ENCODE measurements around the gene PDZRN4.
"Not testable (repeated sequence)": the region's sequence is repeated elsewhere in the genome, so short reads cannot be mapped to it uniquely, and the experiment has no call there.

The PDZRN4 gene

DNA sequence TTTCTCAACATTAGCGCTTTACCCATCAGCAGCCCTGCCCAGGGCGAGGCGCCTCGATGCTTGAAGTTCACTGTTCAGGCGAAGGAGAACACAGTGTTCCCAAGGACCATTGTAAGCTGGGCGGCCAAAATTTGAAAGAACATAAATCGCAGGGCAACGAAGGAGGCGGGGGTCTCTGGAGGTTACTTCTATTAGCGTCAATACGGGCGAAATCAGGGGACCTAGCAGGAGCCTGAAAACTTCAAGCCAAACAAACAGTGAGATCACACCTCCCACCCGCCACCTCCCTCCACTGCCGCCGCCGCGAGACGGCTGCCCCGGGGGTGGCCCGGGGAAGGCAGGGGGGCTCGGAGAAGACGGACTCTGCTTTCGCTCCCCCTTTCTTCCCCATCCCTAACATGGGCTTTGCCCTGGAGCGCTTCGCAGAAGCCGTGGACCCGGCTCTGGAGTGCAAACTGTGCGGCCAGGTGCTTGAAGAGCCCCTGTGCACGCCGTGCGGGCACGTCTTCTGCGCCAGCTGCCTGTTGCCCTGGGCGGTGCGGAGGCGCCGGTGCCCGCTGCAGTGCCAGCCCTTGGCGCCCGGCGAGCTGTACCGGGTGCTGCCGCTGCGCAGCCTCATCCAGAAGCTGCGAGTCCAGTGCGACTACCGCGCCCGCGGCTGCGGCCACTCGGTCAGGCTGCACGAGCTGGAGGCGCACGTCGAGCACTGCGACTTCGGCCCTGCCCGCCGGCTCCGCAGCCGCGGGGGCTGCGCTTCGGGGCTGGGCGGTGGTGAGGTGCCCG lies at the start of gene PDZRN4:
TSS of gene PDZRN4 (plus strand) at position 263 of the 783 bp plus-strand sequence.
- DNase-seq, result no peak

DNA sequence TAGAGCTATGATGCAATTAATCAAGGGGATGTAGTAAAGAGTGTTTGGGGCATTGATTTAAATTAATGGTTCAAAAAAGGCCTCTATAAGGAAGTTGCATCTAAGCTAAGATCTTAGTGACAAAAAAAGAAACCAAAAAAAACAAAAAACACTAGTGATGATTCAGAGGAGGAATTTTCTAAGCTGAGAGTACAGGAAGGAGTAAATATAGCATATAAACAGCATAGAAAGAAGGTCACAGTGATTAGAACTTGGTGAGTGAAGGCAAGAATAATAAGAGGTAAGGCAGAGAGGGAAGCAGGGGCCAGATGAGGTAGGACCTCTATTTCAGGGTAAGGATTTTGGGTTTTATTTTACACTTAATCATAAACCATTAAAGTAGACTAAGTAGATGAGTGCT lies 48.0 kb upstream of the PDZRN4 start:
- DNase-seq, result no peak

DNA sequence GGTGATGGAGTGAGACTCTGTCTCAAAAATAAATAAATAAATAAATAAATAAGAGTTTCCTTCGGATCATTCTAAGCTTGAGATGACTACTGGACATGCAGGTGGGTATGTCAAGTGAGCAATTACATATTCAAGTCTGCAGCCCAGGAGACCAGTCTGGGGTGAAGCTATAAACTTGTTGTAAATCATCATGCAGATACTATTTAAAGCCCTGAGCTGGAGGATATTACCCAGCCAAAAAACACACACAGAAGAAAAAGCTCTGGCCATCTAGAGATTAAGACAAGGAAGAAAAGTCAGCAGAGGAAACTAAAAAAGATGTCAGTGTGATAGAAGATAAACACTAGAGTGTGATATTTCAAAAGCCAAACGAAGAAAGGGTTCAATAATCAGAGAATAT lies 47.0 kb upstream of the PDZRN4 start:
- no peak for DNase-seq

DNA sequence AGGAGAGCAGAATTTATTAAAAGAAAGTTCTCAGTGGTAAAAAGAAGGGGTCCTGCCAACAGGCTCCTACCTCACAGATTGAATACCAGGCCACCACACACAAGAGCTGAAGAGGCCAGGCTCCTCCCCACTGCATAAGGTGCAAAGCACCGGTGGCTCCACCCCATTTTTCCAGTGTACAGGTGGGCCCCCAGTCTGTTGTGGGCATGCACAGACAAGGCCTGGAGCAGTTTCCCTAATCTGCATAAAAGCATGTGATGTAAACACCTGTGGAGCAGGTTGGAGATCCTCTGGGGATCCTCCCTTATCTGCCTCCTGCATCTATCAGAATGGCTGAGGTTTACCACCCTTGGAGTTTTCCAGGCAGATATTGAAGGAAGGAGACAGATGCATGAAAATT lies 45.7 kb upstream of the PDZRN4 start:
- DNase-seq, result no peak

DNA sequence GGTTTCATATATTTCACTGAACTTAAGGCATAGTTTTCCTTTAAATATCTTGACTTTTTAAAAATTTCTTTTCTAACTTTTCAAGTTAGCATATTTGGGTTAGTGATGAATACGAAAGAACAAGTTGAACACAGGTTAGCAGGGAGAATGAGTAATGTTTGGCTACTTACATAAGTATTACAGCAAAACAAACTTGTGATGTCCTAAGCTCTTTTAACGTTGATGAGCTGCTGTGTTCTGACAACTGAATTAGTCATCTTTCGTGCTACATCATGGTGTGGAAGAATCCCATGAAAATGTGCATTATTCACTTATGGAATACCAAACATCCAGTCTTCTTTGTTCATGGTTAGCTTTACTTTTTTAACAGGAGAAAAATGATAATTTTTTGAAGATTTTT lies 36.3 kb upstream of the PDZRN4 start:
- DNase-seq, result no peak

DNA sequence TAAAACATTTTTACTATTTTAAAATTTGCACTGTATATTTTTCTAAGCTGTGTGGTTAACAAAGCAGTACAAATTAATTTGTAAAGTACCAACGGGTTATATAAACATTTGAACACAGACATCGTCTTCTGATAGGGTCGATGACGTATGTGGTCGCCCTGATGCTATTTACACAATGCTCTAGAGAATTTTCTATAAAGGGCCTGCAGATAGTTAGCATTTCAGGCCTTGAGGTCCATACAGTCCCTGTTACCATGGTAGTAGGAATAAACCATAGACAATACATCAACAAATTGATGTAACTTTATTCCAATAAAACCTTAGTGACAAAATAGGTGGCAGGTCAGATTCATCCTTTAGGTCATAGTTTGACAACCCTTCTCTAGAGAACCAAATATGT lies 25.7 kb upstream of the PDZRN4 start:
- DNase-seq, result no peak

DNA sequence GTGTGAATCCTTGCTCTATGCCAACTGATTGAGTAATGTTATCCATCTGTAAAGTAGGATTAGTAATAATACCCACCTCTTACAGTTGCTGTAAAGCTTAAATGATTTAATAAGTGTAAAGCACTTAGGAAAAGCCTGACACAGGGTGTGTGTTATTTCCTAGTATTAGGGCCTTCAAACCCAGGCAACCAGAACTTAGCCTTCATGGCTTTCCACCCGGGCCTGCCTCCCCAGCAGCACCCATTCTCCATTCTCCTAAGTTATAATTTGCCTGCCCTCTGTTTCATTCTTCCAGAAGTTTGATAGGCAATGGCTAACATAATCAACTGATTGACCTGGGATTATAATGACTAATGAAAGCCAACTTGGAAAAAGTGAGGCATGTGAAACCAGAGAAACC lies 20.4 kb upstream of the PDZRN4 start:
- no peak for DNase-seq

DNA sequence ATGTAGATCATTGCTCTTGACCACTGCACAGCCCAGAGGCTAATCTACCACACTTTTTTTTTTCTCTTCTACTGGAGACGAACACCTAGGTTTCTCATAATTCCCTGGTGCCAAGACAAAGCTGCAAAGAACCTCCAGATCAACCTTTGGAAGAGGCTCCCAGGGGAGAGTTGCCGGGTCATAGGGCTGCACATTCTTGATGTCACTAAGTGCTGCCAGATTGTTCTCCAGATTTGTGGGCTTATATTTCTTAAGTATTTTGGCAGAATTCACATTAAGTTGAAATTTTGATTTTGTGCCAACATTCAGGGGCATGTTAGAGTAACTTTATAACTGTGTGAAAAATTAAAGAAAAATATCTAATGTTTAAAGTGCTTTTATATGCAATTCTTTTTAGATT lies 13.5 kb upstream of the PDZRN4 start:
- no peak for DNase-seq

DNA sequence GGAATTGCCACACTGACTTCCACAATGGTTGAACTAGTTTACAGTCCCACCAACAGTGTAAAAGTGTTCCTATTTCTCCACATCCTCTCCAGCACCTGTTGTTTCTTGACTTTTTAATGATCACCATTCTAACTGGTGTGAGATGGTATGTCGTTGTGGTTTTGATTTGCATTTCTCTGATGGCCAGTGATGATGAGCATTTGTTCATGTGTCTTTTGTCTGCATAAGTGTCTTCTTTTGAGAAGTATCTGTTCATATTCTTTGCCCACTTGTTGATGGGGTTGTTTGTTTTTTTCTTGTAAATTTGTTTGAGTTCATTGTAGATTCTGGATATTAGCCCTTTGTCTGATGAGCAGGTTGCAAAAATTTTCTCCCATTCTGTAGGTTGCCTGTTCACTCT lies 8.6 kb upstream of the PDZRN4 start:
- not testable (repeated sequence) for DNase-seq

DNA sequence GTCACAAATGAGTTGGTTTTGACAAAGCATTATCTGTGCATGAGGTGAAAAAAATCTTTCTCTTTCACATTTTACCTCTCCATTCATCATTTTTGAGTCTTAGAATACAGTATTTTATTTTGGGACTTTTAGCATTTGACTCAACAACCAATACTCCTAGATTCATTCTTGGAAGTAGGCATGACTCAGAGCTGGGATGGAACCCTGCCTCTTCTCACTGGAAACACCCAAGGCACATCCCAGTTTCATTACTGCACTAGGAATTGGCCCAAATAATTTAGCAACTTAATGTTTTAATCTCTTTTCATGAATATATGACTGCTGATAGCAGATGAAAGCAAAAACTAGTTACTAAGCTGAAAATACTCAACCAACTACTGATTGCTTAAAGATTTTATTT lies 3.3 kb upstream of the PDZRN4 start:
- DNase-seq, result no peak

DNA sequence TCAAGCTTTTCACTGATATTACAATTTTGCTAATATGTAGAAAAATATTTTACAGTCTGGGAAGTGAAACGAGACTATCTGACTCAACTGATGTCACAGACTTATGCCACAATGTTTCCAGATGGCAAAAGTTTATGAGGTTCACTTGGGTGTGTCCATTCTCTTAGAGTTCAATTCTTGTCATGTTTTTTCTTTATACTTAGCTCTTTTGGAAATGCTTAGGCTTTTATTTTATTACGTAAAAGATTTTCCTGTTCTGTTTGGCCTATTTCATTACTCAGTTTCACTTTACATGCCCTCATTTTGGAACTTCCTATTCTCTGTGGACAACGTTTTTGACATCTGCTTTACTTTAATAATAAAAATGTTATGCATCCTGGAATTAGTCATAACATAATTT lies 2.1 kb upstream of the PDZRN4 start:
- DNase-seq, result no peak

DNA sequence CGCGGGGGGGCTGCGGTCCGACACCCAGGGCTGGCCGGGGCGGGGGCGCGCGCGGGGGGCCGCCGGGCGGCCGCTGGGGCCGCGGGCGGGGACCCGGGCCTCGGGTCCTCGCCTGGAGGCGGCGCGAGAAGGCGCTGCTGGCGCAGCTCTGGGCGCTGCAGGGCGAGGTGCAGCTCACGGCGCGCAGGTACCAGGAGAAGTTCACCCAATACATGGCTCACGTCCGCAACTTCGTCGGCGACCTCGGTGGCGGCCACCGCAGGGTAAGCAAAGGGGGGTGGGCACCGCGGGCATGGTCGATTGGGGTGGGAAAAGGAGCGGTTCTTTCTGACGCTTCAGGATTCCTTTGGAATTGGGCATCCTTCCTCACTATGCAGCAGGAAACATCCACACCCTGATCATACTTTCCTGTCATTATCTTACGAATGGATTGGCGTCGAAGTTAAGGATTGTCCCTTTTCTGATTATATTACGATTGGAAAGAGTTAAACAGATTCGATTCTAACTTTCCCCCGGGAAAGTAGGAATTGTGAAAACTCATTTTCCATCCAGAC lies 798 bp downstream of the PDZRN4 start:
- DNase-seq, result no peak

DNA sequence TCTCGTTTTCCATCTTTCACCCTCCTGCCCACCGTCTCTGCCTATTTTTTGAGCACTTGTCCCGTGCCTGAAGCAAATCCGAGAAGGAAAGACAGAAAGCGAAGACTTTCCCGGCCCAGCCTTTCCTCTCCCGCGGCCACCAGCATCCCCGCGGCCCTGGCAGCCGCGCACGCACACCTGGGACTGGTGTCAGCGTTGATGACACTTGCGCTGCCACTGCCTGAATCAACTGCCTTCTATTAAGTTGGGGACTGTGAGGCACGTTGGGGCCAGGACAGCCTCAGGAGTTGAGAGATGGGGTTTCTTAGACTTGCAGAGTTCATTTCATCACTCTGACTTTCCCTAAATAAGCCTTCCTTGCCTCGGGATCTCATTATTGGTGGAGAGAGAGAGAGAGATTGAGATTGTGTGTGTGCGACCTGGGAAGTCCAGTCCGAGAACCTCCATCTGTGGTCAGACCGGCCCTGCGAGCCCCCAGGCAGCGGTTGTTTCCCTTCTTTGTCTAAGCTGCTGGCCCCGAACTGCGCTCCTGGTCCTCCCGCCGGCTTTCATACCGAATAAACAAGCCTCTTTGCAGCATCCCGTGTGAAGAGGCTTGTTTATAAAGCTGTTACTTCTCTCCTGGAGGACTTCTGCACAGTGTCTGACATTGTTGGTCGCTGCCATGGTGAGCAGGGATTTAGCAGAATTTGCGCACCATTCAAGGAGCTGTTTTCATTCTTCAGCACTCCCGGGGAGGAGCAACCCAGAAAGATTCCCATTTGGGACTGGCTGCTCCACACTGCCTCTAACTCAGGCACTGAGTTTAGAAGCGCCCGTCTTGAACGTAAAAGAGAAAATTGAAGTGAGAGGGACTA lies 1.5 kb downstream of the PDZRN4 start:
- no peak for DNase-seq

DNA sequence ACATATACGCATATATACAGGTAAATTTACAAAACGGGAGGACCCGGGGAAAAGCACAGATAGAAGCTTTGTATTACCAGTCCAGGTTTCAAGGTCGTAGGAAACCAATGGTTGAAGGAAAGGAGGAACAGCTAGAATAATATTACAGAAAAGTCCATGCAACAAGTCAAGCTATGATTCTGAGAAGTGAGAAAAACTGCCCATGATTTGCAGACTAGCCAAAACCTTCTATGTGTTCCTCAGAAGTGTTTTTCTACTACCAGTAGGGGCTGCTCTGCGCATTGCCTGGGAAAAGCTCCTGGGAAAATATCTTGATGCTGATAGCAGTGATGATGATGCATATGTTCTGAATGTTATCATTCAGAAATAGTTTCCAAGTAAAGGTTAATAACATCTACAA lies 2.2 kb downstream of the PDZRN4 start:
- no peak for DNase-seq

DNA sequence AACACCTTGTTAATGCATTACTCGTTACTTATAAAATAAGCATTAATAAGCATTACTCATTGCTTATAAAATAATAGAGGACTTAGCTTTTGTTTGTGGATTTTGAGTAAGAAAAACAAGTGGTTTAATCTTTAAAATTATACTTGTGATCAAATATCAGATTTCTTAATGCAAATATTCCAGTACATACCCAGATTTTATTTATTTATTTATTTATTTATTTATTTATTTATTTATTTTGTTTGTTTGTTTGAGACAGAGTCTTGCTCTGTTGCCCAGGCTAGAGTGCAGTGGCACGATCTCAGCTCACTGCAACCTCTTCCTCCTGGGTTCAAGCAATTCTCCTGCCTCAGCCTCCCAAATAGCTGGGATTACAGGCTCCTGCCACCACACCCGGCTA lies 3.4 kb downstream of the PDZRN4 start:
- DNase-seq, result not testable (repeated sequence)

DNA sequence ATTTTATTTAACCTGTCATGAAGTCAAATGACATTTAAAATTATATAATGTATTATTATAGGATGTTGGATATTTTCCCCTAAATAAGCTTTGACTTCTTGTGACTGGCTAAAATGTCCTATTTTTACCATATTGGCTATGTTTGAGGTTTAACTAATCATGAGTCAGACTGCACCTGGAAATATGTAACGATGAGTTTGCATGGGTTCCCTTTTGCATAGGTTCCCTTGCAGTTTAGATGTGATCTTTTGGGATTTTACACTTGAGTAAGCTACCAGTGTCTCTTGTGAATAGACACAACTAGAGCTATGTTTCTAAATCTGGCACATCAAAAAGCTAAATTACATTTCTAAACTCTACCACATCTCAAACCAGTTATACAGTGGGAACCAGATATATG lies 5.2 kb downstream of the PDZRN4 start:
- no peak for DNase-seq

DNA sequence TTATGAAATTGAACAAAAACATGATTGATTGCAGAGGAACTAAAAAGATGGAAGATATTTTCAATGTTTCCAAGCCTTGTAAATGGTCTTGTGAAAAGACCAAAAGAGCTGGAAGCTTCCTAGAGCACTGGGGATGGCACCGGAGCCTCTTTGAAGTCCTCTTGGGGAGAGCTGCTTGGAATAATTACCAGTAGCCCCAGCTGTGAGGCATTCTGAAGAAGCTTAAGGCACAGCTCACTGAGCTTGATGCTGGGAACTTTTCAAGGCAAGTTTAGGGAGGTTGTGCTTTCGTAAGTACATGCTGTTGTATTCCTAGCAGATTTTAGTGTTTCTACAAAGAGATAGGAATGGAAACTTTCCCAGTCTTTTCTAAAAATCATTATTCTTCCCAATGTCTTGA lies 13.9 kb downstream of the PDZRN4 start:
- DNase-seq, result no peak

DNA sequence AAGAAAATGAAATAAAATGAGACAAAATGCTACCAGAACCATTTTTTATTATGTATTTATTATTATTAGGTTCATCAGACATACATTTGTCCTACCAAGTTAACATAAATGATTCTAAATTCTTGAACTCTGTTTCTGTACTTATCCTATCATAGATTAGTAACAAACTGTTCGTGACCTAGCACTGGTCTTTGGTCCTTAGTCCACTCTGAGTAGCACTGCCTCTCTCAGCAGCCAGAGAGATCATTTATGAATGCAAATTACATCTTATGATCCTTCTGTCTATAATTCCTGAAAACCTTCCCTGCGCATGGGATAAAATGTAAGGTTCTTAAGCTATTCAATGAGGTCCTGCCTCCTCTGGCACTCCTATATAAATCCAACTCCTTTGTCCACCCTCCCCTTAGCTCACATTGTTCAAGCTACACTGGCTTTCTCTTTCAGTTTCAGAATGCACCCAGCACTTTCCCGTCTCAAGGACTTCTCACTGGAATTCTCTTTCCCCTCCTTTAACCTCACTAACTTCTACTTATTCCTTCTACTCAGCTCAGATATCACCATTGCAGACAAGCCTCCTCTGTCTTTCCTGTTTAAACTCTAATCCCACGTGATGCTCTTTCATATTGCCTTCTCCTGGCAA lies 17.1 kb downstream of the PDZRN4 start:
- no peak for DNase-seq

DNA sequence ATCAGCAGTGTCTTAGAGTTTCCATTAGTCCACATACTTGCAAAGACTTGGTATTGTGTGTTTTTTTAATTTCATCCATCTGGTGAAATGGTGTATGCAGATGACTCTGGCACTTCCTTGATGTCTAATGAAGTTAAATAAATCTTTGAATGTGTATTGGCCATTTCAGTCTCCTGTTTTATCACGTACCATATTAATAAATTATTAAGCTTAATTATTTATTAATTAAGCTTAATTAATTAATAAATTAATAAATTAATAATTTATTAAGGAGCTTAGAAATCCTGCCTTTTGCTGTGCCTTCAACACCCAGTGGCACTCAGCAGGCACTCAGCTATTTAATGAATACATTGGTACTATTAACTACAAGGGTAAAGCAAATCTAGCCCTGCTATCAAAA lies 18.2 kb downstream of the PDZRN4 start:
- no peak for DNase-seq

DNA sequence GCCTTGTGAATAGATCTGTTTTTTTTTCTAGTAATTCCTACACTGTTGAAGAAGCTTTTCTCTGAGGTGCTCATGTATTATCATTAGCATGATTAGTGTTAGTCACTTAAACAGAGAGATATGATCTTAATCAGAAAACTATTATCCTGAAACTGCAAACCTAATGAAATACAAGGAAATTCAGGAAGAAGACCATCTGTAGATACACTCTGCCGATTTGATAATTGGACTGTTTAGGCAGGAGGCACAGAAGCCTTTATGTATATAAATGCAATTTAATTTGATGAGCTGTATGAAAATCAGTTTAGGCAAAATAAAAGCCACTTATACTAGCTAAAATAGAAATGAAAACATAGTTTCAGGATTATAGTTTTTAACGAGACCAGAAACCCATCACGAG lies 23.3 kb downstream of the PDZRN4 start:
- no peak for DNase-seq

DNA sequence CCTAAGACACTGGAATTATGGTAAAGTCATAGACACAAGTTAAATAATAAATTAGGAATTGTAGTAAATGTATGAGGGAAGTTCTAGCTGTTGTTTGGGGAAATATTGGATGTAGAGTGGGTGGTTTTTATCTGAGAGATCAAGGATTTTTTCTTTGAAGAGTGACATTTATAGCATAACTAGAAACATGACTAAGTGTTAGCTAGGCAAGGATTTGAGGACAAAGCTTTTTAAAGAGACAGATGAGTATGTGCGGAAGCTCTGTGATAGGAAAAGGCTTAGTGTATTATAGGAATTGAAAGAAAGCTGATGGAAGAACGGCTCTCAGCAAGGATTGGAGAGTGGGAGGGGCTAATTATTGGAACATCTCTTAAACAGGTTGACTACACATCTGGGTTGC lies 24.5 kb downstream of the PDZRN4 start:
- no peak for DNase-seq

DNA sequence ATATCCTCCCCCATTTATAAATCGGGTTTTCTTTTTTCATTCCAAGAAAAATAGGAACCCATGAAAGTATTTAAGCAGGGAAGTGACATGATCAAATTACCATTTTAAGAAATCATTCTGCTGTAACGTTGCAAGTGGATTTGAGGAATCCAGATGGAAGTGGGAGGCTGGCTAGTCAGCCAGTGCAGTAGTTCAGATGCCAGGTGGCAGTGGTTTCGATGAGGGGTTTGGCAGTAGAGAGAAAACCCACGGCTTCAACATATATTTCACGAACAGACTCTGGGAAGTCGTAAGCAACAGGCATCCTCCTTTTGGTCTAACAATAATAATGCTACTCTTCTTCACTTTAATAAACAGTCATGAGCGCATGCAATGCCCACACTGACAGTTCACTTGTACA lies 25.0 kb downstream of the PDZRN4 start:
- DNase-seq, result no peak

DNA sequence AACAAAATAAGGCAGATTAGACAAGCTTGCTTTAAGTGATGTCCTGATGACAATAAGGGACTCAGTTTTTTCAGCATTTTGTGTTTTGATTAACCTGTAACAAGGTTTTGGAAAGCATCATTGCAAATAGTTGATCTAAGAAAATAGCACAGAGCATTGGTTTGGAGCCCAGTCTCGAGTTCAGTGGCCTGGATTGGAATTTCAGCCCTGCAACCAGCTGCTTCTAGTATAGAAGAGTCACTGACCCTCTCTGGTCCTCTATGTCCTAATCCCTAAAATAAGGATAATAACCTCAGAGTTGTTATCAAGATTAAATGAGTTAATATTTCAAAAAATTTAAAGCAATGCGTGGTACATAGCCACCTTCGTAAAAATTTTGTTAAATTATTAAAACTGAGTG lies 25.5 kb downstream of the PDZRN4 start:
- DNase-seq, result no peak

DNA sequence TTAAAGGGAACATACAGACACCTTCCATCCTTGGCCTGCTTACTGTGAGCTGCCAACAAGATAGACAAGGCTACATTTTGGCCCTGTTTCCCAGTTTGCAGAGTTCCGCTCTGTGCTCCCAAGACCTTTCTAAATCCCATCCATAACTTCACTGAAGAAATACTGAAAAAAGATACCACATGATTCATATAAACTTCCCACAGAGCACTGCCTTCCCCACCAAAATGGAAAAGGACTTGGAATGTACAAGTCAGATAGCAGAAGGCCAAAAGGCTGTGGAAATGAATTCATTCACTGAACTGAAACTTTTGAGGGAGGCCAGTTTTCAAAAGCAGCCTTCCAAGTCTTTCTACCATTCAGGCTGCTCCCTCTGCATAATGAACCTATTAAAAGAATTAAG lies 29.6 kb downstream of the PDZRN4 start:
- DNase-seq, result no peak

Measured in CD4-positive, alpha-beta T cell treated with Interleukin-15 for 1 hour (primary cell).